HG02840 (cell line): Measurements from ENCODE around the gene ARX.

Source experiments
- ATAC-seq: cut with Tn5 transposase; IDR thresholded peaks from one replicate; pipeline ENCODE4 v1.9.1; 2021; ENCODE audit warnings: mild to moderate bottlenecking, moderate library complexity, moderate number of reproducible peaks; ENCODE audit not compliant: unreplicated experiment, low FRiP score

The ARX gene

DNA sequence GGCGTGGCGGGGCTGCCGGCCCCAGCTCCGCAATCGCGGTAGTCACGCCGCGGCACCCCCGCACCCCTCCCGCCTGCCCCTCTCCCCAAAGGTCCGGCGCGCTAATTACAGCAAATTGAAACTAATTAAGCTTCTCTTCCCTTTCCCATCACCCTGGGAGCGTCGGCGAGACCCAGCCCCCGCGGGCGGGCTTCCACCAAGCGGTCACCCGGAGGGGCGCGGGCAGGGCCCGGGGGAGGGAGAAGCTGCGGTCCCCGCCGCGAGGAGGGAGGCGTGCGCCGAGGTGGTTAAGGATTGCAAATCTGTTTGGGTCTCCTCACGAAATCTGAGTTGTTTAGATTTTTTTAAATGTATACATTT, 13.1 kb downstream of the ARX start:
- ATAC-seq, result no peak

DNA sequence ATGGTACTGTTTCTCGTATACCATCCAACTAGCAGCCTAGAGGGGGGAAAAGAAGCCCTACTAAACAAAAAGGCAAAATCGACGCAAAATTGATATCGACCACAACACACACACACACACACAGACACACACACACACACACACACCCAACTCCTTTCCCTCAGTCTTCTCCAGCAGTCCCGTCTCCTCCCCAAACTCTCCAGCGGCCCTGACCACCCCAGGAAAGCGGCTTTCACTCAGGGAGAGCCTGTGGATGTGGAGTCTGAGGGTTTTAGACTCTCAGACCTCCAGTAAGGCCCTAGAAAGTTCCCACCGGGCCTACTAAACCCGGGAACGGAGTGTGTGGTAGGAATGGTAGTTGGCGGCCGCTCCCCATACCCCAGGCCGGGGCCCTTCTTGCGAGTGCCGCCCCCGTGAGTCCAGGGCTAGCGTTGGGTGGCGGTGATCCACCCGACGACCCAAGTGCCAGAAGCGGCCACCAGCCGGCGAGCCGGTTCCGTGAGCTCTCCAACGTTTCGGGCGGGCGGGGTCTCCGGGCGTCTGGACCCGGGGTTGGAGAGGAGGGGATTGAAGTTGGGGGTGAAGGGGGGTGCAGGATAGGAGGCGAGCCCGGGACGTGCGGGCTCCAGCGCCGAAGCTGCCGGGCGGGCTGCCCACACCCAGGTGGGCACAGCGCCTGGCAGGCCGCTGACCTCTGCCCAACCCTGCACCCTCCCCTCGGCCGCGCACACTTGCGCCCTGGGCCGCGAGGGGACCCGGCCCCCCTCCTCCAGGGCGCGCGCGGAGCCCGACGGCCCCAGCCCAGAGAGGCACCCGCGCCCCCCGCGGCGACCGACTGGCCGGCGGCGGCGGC, 13.7 kb downstream of the ARX start:
- ATAC-seq, result no peak

DNA sequence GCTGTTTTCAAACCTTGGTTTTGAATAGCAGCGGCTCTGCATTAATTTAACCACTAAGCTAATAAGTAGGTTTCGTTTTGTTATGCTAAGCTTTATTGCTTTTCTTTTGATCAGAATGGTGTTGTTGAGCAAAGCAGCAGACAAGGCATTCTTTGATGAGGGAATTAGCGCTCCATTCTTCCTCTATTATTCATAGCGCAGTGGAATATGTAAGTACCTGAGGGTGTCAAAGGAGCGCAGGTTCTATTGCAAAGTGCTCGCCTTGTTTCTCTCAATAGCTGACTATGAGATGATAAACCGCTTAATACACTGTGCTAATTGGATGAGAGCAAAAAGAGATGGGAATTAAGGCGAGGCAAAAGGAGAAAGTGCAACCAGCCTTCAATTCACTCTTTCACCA, 16.3 kb downstream of the ARX start:
- no peak for ATAC-seq

DNA sequence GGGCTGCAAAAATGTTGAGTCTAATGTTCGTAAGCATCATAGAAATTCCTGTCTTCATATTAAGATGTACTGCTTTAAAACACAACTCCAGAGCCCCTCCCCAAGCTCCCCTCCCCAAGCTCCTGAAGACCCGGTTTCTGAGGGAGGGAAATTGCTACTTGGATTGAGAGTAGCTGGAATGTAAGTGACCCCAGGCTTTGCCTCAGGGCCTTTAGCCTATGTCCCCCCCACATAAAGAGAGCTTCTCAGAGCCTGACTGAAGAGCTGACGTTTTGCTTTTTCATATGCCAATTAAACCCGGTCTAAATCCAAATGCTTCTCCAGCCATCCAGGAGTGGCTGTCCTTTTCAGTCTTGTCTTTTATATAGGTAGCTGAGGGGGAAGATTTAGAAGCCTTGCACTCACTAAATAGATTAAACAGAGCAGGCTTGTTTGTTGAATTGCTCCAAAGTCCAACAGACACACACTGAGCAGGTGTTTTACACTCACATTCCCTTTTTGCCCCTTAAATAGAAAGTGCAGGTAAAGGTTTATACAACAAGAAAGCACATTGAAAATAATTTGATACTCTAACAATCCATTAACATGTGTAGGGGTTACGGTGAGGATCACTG, 19.6 kb downstream of the ARX start:
- ATAC-seq, result no peak

DNA sequence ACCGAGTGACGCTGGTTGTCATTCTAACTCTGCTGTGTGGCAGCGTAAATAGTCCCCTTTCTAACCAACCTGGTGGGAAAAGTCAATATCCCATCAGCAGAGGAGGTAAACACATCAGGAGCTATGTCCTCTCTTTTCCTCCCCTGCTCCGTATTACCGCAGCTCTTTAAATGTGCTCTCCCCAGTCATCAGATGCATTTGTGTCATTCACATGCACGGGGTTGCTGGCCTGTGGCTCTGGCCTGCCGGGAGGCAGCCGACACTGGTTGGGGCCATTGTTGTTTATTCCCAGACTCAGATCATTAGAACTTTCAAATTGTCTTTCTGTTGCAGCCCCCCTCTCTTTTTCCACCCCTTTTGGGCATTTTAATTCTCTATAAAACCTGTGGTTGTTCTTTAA, 21.9 kb downstream of the ARX start:
- no peak for ATAC-seq

DNA sequence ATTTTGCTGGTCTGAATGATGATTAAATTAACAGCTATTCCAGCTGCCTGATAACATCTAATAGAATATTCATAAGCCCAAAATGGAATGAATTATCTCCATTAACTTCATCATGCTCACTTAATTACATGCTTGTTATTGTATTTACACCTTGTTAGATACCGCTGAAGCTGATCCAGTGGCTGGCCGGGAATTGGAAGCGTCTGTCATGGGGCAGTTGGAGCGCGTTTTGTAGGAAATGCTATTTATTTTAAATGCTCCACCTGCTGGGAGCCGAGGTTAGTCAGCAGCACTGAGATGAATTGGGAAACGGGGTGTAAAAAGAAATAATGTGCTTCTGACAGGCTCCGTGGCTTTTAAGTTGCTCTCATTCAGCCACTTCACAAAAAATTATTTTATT, 25.2 kb downstream of the ARX start:
- ATAC-seq, result no peak

DNA sequence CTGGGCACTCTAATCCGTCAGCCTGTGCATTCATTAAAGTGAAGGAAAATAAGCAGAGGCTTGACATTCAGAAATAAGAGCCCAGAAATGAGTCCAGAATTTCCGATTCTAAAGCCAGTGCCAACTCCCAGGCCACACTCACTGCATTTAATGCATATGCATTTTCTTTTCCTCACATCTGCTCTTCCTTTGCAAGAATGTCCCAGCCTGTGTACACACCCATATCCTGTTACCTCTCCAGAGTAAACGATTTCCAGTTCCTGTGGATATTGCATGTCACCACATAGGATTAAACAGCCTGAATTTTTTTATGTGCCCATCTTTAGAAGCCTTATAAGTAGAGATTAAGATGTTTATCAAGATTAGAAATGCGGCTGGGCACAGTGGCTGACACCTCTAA, 27.5 kb downstream of the ARX start:
- ATAC-seq, result no peak

DNA sequence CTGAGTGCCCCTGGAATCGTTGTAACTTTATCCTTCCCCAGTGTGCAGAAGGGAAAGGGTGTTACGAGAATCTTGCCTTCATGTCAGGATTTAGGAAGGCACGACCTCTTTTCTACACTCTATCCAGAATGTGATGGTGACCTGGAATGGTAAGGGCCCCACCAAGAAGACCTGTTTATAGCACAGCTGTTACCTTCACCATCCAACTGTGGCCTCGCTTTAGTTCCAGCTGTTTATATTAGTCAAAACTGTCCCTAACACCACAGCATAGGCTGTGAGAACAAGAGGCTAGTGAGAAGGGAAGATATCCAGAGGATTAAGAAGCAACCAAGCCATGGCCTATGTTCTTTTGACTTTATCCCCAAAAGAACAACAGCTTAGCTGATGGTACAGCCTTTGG, 28.0 kb downstream of the ARX start:
- ATAC-seq, result no peak

DNA sequence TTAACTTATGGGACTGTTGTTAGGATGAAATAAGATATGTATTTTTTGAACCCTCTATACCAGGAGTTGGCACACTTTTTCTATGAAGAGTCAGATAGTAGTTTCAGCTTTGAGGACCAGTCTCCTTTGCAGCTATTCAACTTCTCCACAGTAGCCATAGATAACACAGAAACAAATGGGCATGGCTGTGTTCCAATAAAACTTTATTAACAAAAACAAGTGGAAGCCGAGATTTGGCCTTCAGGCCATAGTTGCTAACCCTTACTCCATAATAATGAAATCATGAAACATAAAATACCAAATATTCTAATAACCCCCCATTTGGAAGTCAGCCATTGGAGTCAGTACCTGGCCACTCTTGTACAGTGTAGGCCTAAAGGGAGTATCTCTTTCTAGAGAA, 30.6 kb downstream of the ARX start:
- ATAC-seq, result no peak

DNA sequence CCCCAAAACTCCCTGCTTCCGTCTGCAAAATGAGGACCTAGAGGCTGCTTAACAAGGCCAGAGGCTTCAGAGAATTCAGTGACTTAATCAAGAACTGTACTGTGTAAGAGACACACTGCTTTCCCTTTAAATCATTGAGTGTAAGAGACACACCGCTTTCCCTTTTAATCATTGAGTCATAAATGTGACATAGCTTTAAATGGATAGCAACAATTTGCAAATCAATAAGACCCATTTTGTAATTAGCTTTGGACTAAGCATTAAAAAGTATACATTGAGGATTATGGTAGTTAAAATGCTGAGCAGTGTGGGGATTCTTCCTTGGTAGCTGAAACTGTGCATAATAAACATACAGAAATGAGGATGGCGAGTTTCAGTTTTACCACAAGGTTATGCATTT, 31.8 kb downstream of the ARX start:
- no peak for ATAC-seq

DNA sequence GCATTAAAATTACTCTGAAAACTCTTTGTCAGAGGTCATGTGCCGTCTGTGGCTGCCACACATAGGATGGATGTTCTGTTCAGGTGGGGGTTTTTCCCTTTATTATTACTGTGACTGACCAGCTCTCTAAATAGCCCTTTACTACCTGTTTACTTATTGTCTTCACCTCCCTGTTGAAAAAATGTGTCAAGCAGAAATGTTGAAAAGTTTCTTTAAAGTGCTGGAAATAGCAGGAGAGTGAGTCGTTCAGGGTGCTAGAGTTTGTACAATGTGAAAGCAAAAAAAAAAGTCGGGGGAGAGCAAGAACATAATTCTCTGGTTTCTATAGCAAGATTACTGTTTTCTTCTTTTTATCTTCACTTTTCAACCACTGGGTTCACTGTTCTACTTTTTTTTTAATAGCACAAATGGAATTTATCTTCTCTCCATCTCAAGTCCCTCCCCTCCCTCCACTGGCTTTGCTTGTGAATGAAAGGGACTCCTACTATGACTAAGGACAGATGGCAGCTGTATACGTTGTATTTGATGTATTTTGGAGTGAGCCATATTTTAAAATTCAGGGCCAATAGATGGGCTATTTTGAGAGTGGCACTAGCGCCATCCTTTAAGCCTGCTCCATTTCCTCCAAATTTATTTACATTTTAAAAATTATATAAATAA, 33.3 kb downstream of the ARX start:
- ATAC-seq, result no peak

DNA sequence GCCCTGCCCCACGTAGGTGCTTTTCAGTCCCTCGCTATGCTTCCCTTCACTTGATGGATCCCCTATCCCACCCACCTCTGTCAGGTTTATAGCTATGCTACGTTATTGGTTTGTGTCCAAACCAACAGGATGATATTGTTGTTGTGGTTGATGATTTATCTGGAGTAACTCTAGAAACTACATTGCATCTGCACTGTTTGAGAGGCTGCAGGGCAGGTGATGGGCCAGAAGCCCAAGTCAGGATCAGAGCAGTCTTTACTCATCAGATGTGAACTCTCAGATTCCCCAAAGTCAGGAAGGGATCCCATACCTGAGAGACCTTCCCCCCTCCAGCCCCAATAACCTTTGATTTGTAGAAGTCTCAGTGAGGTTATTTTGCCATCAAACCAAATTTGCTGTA, 34.7 kb downstream of the ARX start:
- ATAC-seq, result no peak

DNA sequence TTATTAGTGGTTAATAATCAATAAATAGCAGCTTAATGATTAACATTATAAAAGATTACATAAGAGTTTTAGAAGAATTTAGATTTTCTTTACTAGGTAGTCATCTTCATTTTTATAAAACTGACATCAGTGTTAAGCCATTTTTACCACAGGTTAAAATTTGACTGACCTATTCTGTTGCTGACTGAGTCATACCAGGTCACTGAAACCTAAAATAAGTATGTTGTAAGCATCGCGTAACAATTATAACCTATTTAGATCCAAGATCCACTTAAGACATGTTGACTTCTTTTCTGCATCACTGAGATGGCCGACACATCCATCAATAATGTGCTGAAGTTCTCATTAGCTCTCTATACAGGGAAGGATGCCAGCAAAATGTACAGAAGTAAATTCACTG, 36.7 kb downstream of the ARX start:
- ATAC-seq, result no peak

DNA sequence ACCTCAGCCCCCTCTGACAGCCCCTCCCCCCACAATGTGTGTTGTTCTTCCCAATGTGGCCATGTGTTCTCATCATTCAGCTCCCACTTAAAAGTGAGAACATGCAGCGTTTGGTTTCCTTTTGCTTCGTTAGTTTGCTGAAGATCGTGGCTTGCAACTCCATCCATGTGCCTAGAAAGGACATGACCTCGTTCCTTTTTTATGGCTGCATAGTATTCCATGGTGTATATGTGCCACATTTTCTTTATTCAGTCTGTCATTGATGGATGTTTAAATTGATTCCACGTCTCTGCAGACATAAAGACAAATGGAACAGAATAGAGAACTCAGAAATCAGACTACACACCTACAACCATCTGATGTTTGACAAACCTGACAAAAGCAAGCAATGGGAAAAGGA, 46.0 kb downstream of the ARX start:
- ATAC-seq, result no peak

DNA sequence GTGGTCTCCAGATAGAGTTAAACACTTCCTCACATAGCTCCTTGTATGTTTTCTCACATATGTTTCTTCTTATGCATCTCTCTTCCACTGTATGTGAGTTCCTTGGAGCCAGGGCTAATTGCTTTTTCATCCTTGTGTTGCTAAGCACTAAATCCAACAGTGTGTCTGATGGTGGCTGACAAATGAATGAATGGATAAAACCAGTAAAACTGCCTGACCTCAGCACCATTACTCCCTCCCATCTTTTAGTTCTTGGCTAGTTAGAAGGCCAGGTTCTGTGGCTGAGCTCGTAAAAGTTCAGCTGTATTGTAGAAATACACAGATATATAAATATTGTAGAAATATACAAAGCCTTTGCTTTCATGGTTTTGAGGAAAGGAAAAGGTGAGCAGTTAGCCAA, 50.4 kb downstream of the ARX start:
- ATAC-seq, result no peak

DNA sequence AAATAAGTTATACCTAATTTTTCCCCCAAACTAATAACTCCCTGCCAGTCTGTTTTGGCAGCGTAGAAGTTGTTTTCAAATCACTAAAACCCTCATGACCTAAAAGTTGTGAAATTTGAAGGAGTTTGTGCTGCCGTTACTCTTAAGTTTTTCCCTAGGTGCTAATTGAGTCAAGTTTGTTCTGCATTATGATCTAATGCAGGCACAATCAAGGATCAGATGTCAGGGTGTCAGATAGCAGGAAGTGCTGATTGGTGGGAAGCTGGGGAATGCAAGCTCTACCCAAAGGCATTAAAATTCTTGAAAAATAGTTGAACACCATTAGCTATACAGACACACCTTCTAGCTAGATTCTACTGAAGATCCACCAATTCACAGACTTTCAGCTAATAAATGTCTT, 51.9 kb downstream of the ARX start:
- ATAC-seq, result no peak

DNA sequence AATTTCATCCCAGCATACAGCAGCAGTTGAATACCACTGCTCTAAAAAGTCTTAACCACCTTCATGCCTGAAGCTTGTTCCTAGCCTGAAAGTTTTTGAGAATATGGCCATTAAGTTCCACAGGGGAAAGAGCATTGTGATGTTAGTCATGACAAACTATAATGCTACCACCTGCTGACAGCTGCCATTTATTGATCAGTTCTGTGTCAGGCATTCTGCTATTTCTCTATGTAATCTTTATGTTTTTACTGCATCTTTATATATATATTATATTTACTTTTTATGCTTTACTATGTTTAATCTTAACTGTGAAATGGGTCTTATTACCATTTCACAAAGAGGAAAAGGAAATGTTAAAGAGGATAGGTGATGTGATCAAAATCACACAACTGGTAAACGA, 54.0 kb downstream of the ARX start:
- ATAC-seq, result no peak

DNA sequence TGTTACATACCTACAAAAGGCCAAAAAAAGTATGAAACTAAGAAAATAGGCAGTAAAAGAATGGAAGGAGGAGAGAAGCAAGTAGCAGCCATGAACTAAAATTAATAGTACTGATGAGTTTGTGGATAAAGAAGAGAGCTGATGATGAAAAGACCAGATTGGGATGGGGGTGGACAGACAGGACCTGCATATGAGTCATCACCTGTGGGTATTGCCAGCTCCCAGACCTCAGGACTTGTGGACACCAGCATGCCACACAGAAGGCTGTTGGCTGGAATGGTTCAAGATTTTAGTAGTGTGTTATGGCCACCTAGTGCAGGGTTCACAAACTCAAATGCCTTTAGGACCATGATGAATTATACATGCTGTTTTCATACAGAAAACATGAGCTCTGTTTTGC, 58.9 kb downstream of the ARX start:
- no peak for ATAC-seq

DNA sequence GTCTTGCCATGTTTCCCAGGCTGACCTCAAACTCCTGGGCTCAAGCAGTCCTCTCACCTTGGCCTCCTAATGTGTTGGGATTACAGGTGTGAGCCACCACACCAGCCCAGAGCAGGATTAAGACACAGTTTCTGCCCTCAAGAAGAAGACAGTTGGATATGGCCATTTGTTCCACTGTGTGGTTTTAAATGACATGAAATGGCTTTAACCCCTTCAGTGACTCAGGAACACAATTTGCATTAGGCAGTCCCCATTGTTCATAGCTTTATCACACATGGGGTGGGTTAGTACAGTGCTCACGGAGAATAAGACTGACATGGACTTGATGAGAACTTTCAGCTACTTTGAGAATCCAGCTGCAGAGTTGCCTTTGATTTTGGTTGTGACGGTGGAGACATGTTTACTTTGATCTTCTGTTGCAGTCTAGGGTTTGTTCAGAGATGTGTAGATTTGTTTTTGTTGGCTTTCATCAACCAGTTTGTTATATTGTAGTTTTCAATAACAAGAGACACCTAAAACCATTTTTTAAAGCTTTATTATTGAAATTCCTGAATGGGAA, 60.3 kb downstream of the ARX start:
- ATAC-seq, result no peak

DNA sequence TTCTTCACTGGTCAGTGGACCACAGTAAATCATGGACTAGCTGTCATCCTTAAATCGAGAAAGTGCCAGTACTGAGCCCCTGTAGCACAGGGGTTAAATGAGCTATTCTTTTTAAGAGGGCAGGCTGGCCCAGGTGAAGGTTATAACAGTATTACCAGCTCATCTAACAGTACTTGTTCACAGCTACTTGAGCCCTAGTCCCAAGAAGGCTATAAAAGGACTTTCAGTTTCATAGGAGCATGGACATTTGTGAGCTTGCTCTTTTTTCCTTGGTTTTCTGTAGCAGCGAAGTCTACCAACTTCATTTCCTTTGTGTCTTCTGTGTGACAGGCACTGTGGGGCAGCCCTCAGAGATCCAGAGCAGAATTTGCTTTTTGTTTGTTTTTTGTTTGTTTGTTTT, 61.0 kb downstream of the ARX start:
- ATAC-seq, result no peak
